WTC11 (cell line): ENCODE measurements around the gene HOXA2. TPM values are rescaled to one million over a fixed set of nuclear protein-coding genes. Genes with fewer than 3 reads are reported as not detected.

Experiments
- ATAC-seq: fragments of 200-7000 bp; cut with Tn5 transposase; 2 replicates; pipeline ENCODE4 v1.10.0; 2021; ENCODE audit warnings: mild to moderate bottlenecking, moderate library complexity
- CTCF ChIA-PET: fragments of 300-600 bp; sonication (Branson Sonifier 250); formaldehyde crosslinking; loops from one replicate; lab custom pipeline; 2021; ENCODE audit warnings: antibody characterized with exemption; lab: Charles Lee
- POLR2A ChIA-PET: fragments of 350-600 bp; sonication (Branson Sonifier 250); formaldehyde crosslinking; loops from one replicate; lab custom pipeline; 2021; ENCODE audit warnings: antibody characterized with exemption; lab: Charles Lee
- DNase-seq: peaks from one replicate; pipeline ENCODE4 v3.0.0; 2021; ENCODE audit warnings: low spot score
- H3K27ac Mint-ChIP-seq: 2 replicates; pipeline ENCODE4 v1.8.0; 2021; ENCODE audit warnings: mixed read lengths
- H3K27me3 Mint-ChIP-seq: 2 replicates; pipeline ENCODE4 v1.8.0; 2021; ENCODE audit warnings: low read depth, mild to moderate bottlenecking, moderate library complexity, mixed read lengths
- H3K36me3 Mint-ChIP-seq: 2 replicates; pipeline ENCODE4 v1.8.0; 2021; ENCODE audit warnings: mixed read lengths
- H3K4me1 Mint-ChIP-seq: 2 replicates; pipeline ENCODE4 v1.8.0; 2022; ENCODE audit warnings: mixed read lengths
- H3K4me3 Mint-ChIP-seq: 2 replicates; pipeline ENCODE4 v1.8.0; 2021; ENCODE audit warnings: mild to moderate bottlenecking, moderate library complexity, mixed read lengths
- H3K9me3 Mint-ChIP-seq: 2 replicates; pipeline ENCODE4 v1.8.0; 2021; ENCODE audit warnings: mixed read lengths
- ATF1 ChIP-seq: sonication (generic); formaldehyde crosslinking; IDR thresholded peaks from 2 replicates; pipeline ENCODE4 v1.8.1; 2023; ENCODE audit warnings: mild to moderate bottlenecking, moderate library complexity, missing genetic modification reagents
- ESRRA ChIP-seq: sonication (generic); formaldehyde crosslinking; IDR thresholded peaks from 2 replicates; pipeline ENCODE4 v1.8.1; 2022; ENCODE audit warnings: mild to moderate bottlenecking, missing genetic modification reagents, borderline replicate concordance
- NFYB ChIP-seq: sonication (generic); formaldehyde crosslinking; conservative IDR thresholded peaks from 2 replicates; pipeline ENCODE4 v1.8.0; 2022; ENCODE audit warnings: low read depth, missing genetic modification reagents
- RELA ChIP-seq: sonication (generic); formaldehyde crosslinking; IDR thresholded peaks from 2 replicates; pipeline ENCODE4 v1.8.1; 2022; ENCODE audit warnings: missing genetic modification reagents, mild to moderate bottlenecking, borderline replicate concordance
- SP1 ChIP-seq: sonication (generic); formaldehyde crosslinking; conservative IDR thresholded peaks from 2 replicates; pipeline ENCODE4 v1.8.1; 2022; ENCODE audit warnings: missing genetic modification reagents
- ZNF263 ChIP-seq: sonication (generic); formaldehyde crosslinking; IDR thresholded peaks from 2 replicates; pipeline ENCODE4 v1.8.1; 2022; ENCODE audit warnings: low read depth, mild to moderate bottlenecking, moderate library complexity, missing genetic modification reagents
- ZNF423 ChIP-seq: fragments of 250-450 bp; sonication (Bioruptor Pico); IDR thresholded peaks from 2 replicates; pipeline ENCODE4 v2.1.2; 2022; ENCODE audit warnings: mild to moderate bottlenecking, moderate library complexity
- total RNA-seq: library from RNA; stranded (reverse); gene quantifications from 3 replicates; pipeline ENCODE4 v1.2.3, GENCODE V29; 2021
- TF ChIP-seq, protein P1 (sequence below): sonication (generic); formaldehyde crosslinking; IDR thresholded peaks from 2 replicates; pipeline ENCODE4 v1.8.0; 2022; ENCODE audit warnings: mild to moderate bottlenecking, missing genetic modification reagents
- TF ChIP-seq, protein P2 (sequence below): fragments of 250-450 bp; sonication (Bioruptor Pico); IDR thresholded peaks from 2 replicates; pipeline ENCODE4 v1.9.0; 2021; ENCODE audit warnings: mild to moderate bottlenecking, borderline replicate concordance
- TF ChIP-seq, protein P3 (sequence below): sonication (generic); formaldehyde crosslinking; IDR thresholded peaks from 2 replicates; pipeline ENCODE4 v1.8.1; 2023; ENCODE audit warnings: mild to moderate bottlenecking, missing genetic modification reagents, moderate library complexity

Gene HOXA2
- total RNA-seq, 1 experiment from 2014 or later = not detected

DNA sequence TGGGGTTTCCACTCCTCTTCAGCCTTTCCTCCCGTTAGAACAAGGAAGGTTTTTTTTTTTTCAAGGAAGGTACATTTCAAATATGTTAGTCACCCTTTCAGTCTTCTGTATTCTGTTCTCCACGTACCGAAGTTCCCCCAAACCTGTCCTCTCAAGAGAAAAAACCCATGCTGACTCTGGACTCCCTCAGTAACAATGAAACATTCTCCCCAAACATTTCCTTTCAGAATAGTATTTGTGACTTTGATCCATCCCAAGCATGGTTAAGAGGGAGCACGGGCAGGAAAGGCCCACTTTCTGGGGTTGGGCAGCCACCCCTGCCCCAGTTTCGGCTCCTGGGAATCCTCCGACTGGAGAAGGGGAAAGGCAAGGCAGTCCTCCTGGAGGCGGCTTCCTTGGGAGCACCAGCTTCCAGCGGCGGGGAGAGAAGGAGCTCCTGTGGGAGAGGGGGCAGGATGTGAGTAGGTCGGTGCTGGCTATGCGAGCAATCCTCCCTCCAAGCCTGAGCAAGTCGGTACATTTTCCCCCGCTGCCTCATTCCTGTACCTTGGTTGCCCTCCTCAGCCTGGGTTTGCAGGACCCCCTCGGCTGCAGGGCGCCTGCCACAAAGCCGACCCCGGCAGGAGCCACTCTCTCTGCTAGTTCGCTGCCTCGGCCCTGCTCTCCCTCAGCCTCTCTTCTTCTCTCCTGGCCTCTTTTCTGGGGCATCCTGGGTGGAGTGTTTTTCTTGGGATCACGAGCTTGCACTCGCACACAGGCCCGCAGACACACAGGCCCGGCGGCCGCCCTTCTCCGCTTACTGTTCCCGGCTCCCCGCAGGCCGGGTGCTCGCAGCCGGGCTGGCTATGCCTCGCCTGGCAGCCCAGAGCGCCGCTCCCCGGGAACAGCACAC, 4.6 kb downstream of the HOXA2 start:
- H3K4me3 Mint-ChIP-seq = peak overlapping the region; percentile 76
- peaks cover 62% of the 10 kb centered on the region for H3K4me1 Mint-ChIP-seq
- no peak overlapping the region for H3K27ac Mint-ChIP-seq
- peaks cover 6% of the 10 kb centered on the region for H3K36me3 Mint-ChIP-seq
- H3K27me3 Mint-ChIP-seq = peaks cover 100% of the 10 kb centered on the region
- ChIA-PET CTCF (interaction anchor here (1.0 to 2.7 kb wide), 7 partner anchors 11 to 240 kb away, joined by 4 to 10 read pairs (median 5); partner anchors contain the start of genes HOXA10 and HOXA5), POLR2A (interaction anchor here (0.9 kb wide), 1 partner anchor 11 kb away, joined by 3 read pairs; no protein-coding TSS in a partner anchor)
- ATAC-seq (no peak), DNase-seq (no peak)
- TF ChIP-seq ZNF423 (CRISPR knock-in tag) = 0 out of 2 replicates have a peak, but pooled peaks have one; percentile 17
- peak; percentile 72; the same call in 1 of the 2 replicates for TF ChIP-seq ZNF263
- no peak for TF ChIP-seq RELA (CRISPR knock-in tag)
- no peaks in the 10 kb centered on the region for H3K9me3 Mint-ChIP-seq

DNA sequence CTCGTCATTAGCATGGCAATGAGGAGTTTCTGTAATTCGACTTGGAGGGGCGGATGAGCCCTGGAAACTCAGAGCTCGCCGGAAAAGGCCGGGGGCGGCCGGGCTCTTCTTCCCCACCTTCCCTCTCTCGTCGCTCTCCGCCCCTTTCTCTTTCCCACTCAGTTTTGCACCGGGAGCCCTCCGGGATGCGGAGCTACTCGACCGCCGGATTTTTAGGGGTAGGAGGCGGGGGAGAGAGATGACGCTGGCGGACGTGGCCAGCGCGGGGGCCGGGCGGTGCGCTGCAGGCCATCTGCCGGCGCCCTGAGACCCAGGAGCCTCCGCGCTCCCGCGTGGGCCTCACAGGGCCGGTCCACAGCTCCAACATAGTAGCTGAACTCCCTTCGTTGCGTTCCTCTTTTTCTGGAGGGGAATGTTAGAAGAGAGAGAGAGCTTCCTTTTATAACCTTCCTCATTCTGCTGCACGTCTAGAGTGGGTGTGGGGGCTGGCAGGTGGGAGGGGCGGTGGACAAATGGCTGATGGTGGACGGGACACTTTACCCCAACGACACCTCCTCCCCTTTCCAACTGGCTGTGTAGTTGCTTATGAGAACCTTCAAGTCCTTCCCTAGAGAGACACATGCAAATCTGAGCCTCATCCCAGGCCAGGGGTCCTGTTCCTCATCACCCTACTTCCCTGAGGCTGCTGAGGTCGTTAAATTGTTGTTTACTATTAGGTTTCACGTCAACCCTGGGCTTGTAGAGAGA, 5.5 kb downstream of the HOXA2 start:
- Mint-ChIP-seq H3K4me1 (peaks cover 69% of the 10 kb centered on the region), H3K36me3 (peaks cover 6% of the 10 kb centered on the region), H3K9me3 (no peaks in the 10 kb centered on the region), H3K27ac (no peak overlapping the region), H3K4me3 (peak overlapping the region; percentile 76), H3K27me3 (peaks cover 100% of the 10 kb centered on the region)
- no peak for ATAC-seq
- no peak for TF ChIP-seq ZNF263
- 0 out of 2 replicates have a peak, but pooled peaks have one; percentile 4 for TF ChIP-seq SP1
- TF ChIP-seq, protein P1, sequence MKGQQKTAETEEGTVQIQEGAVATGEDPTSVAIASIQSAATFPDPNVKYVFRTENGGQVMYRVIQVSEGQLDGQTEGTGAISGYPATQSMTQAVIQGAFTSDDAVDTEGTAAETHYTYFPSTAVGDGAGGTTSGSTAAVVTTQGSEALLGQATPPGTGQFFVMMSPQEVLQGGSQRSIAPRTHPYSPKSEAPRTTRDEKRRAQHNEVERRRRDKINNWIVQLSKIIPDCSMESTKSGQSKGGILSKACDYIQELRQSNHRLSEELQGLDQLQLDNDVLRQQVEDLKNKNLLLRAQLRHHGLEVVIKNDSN (CRISPR knock-in tag) = no peak
- ChIA-PET CTCF (interaction anchor here (0.8 to 2.7 kb wide), 10 partner anchors 14 to 239 kb away, joined by 3 to 10 read pairs (median 4); partner anchors contain the start of genes HOXA5 and SKAP2), POLR2A (interaction anchor here (0.6 to 0.9 kb wide), 2 partner anchors 61 to 64 kb away, joined by 3 to 4 read pairs; no protein-coding TSS in a partner anchor)
- DNase-seq = no peak

DNA sequence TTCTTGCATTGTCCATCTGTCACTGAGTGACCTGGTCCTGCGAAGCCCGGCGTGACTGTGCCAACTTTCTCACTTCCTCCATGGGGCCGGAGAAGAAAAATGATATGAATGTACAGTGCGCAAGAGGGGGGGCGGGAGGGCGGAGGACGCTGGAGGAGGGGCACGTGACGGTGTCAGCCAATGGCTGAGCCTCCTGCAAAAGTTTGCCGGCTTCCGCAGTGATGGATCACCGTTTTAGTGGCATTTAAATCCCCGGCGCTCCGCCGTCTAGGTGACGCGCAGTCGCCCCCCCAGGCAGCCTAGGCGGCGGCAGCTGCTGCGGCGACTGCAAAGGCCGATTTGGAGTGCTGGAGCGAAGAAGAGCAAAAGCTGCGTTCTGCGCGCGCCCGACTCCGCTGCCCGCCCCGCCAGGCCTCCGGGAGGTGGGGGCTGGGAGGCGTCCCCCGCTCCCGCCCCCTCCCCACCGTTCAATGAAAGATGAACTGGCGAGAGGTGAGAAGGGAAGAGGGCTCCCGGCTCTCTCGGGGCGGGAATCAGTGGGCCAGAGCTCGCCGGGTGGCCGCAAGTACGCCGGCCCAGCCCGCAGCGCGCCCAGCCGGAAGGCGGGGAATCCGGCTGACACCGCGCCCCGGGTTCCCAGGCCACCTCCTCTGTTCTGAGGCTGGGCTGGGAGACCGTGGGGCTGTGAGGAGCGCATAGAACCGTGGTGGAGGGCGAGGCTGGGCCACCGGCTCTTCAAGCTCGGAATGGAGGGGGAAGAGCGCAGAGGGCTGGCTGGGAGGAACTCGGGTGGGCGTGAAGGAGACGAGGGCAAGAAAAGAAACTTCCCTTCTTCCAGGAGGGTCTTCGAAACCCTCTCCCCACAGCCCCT, 6.4 kb downstream of the HOXA2 start, which contains the start of gene HOXA1:
TSS of gene HOXA1 (minus strand) at position 104 of the 871 bp plus-strand sequence. CDS start at position 16, 88 bp downstream.
- peak; percentile 44 for ATAC-seq
- Mint-ChIP-seq H3K27me3 (peaks cover 100% of the 10 kb centered on the region), H3K27ac (no peak within 1 kb of the TSS), H3K4me1 (peaks cover 69% of the 10 kb centered on the region), H3K36me3 (peaks cover 6% of the 10 kb centered on the region), H3K9me3 (no peaks in the 10 kb centered on the region), H3K4me3 (peak within 1 kb of the TSS; percentile 76)
- peak; percentile 71 for DNase-seq
- TF ChIP-seq SP1 (0 out of 2 replicates have a peak, but pooled peaks have one; percentile 6), ATF1 (CRISPR knock-in tag) (no peak), ESRRA (CRISPR knock-in tag) (no peak), NFYB (peak; percentile 37; the same call in 1 of the 2 replicates)
- TF ChIP-seq, protein P1 (CRISPR knock-in tag) = peak; percentile 90
- TF ChIP-seq, protein P2, sequence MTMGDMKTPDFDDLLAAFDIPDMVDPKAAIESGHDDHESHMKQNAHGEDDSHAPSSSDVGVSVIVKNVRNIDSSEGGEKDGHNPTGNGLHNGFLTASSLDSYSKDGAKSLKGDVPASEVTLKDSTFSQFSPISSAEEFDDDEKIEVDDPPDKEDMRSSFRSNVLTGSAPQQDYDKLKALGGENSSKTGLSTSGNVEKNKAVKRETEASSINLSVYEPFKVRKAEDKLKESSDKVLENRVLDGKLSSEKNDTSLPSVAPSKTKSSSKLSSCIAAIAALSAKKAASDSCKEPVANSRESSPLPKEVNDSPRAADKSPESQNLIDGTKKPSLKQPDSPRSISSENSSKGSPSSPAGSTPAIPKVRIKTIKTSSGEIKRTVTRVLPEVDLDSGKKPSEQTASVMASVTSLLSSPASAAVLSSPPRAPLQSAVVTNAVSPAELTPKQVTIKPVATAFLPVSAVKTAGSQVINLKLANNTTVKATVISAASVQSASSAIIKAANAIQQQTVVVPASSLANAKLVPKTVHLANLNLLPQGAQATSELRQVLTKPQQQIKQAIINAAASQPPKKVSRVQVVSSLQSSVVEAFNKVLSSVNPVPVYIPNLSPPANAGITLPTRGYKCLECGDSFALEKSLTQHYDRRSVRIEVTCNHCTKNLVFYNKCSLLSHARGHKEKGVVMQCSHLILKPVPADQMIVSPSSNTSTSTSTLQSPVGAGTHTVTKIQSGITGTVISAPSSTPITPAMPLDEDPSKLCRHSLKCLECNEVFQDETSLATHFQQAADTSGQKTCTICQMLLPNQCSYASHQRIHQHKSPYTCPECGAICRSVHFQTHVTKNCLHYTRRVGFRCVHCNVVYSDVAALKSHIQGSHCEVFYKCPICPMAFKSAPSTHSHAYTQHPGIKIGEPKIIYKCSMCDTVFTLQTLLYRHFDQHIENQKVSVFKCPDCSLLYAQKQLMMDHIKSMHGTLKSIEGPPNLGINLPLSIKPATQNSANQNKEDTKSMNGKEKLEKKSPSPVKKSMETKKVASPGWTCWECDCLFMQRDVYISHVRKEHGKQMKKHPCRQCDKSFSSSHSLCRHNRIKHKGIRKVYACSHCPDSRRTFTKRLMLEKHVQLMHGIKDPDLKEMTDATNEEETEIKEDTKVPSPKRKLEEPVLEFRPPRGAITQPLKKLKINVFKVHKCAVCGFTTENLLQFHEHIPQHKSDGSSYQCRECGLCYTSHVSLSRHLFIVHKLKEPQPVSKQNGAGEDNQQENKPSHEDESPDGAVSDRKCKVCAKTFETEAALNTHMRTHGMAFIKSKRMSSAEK (CRISPR knock-in tag) = no peak
- TF ChIP-seq, protein P3, sequence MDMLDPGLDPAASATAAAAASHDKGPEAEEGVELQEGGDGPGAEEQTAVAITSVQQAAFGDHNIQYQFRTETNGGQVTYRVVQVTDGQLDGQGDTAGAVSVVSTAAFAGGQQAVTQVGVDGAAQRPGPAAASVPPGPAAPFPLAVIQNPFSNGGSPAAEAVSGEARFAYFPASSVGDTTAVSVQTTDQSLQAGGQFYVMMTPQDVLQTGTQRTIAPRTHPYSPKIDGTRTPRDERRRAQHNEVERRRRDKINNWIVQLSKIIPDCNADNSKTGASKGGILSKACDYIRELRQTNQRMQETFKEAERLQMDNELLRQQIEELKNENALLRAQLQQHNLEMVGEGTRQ (CRISPR knock-in tag) = peak; percentile 92
- ChIA-PET CTCF (interaction anchor here (0.8 to 2.7 kb wide), 10 partner anchors 14 to 238 kb away, joined by 3 to 10 read pairs (median 4); partner anchors contain the start of genes HOXA5 and SKAP2), POLR2A (interaction anchor here (0.9 kb wide), 1 partner anchor 65 kb away, joined by 4 read pairs; no protein-coding TSS in a partner anchor)
